SU-DHL-6 (cell line): ENCODE data around the gene PIGS.

Source experiments
- H2AFZ ChIP-seq: fragments of 200-600 bp; sonication (generic); 2 replicates; pipeline ENCODE4 v1.6.1; 2014; ENCODE audit warnings: low read depth, mild to moderate bottlenecking, moderate library complexity, mixed read lengths, antibody characterized with exemption, low read length; ENCODE audit not compliant: severe bottlenecking
- H3F3A ChIP-seq: fragments of 200-600 bp; shearing (Covaris generic); 2 replicates; pipeline ENCODE4 v1.6.0; 2016; ENCODE audit warnings: antibody characterized with exemption, mild to moderate bottlenecking; ENCODE audit not compliant: insufficient read depth
- H3K27ac ChIP-seq: fragments of 200-600 bp; sonication (generic); 2 replicates; pipeline ENCODE4 v1.5.1; 2016; ENCODE audit warnings: low read depth, mild to moderate bottlenecking, low read length, moderate library complexity, mixed read lengths
- H3K27me3 ChIP-seq: fragments of 200-600 bp; sonication (generic), shearing (Covaris generic); 2 replicates; pipeline ENCODE4 v1.6.0; 2014; ENCODE audit warnings: mild to moderate bottlenecking, low read length
- H3K36me3 ChIP-seq: fragments of 200-600 bp; sonication (generic); 2 replicates; pipeline ENCODE4 v1.6.1; 2014; ENCODE audit warnings: mild to moderate bottlenecking, low read length, mixed read lengths
- H3K4me2 ChIP-seq: fragments of 300-600, 200-600 bp; shearing (Covaris generic), sonication (generic); 2 replicates; pipeline ENCODE4 v1.6.0; 2014; ENCODE audit warnings: low read length, low read depth, mild to moderate bottlenecking; ENCODE audit not compliant: poor library complexity, severe bottlenecking
- H3K4me3 ChIP-seq: fragments of 200-600 bp; sonication (generic); 2 replicates; pipeline ENCODE4 v1.5.1; 2014; ENCODE audit warnings: antibody characterized with exemption, low read length, mild to moderate bottlenecking, mixed read lengths; ENCODE audit not compliant: insufficient read depth, poor library complexity, severe bottlenecking
- H3K79me2 ChIP-seq: fragments of 200-600 bp; sonication (generic); 2 replicates; pipeline ENCODE4 v1.6.1; 2014; ENCODE audit warnings: mild to moderate bottlenecking, low read length, moderate library complexity; ENCODE audit not compliant: insufficient read depth
- H3K9ac ChIP-seq: fragments of 200-600 bp; sonication (generic); 2 replicates; pipeline ENCODE4 v1.7.0; 2014; ENCODE audit warnings: mild to moderate bottlenecking, low read length
- H3K9me2 ChIP-seq: fragments of 200-600 bp; sonication (generic); replicated peaks from 2 replicates; pipeline ENCODE4 v1.6.1; 2014; ENCODE audit warnings: low read length; ENCODE audit not compliant: insufficient read depth
- H3K9me3 ChIP-seq: fragments of 200-600 bp; sonication (generic); 2 replicates; pipeline ENCODE4 v1.6.1; 2014; ENCODE audit warnings: low read length, mixed read lengths; ENCODE audit not compliant: insufficient read depth
- H4K20me1 ChIP-seq: fragments of 200-600 bp; sonication (generic); 2 replicates; pipeline ENCODE4 v1.6.1; 2014; ENCODE audit warnings: low read depth, mild to moderate bottlenecking, antibody characterized with exemption, low read length, moderate library complexity, mixed read lengths
- EZH2phosphoT487 ChIP-seq: fragments of 200-600 bp; sonication (generic), shearing (Covaris generic); conservative IDR thresholded peaks from 2 replicates; pipeline ENCODE4 v1.6.1; 2018; ENCODE audit warnings: mild to moderate bottlenecking, antibody characterized with exemption, low read length, moderate library complexity, mixed read lengths
- TF ChIP-seq, protein P1 (sequence below): fragments of 200-600 bp; sonication (generic); IDR thresholded peaks from one replicate; pipeline ENCODE4 v1.5.1; 2017; ENCODE audit warnings: antibody characterized with exemption, mild to moderate bottlenecking, low read length, moderate library complexity; ENCODE audit not compliant: insufficient read depth, poor library complexity, severe bottlenecking

PIGS gene

DNA sequence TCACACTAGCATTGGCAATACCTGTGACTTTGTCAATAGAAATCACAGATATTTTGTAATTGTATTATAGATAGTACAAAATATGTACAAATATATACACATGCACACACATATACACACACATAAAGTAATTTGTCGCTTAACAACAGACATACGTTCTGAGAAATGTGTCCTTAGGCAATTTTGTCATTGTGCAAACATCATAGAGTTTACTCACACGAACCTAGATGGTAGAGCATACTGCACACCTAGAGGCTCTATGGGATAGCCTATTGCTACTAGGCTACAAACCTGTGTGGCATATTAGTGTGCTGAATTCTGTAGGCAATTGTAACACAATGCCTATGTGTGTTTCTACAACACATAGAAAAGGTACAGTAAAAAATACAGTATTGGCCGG lies 29.9 kb downstream of the PIGS start:
- Histone ChIP-seq H3K27ac (no peak overlapping the region), H2AFZ (no peak overlapping the region), H3K79me2 (no peaks in the 10 kb centered on the region), H3K9me3 (no peaks in the 10 kb centered on the region), H3F3A (no peaks in the 10 kb centered on the region), H3K9ac (no peak overlapping the region), H4K20me1 (no peaks in the 10 kb centered on the region), H3K27me3 (no peaks in the 10 kb centered on the region), H3K4me2 (no peak overlapping the region), H3K9me2 (no peaks in the 10 kb centered on the region), H3K36me3 (no peaks in the 10 kb centered on the region), H3K4me3 (no peak overlapping the region)
- TF ChIP-seq EZH2phosphoT487, result no peak
- TF ChIP-seq, protein P1, sequence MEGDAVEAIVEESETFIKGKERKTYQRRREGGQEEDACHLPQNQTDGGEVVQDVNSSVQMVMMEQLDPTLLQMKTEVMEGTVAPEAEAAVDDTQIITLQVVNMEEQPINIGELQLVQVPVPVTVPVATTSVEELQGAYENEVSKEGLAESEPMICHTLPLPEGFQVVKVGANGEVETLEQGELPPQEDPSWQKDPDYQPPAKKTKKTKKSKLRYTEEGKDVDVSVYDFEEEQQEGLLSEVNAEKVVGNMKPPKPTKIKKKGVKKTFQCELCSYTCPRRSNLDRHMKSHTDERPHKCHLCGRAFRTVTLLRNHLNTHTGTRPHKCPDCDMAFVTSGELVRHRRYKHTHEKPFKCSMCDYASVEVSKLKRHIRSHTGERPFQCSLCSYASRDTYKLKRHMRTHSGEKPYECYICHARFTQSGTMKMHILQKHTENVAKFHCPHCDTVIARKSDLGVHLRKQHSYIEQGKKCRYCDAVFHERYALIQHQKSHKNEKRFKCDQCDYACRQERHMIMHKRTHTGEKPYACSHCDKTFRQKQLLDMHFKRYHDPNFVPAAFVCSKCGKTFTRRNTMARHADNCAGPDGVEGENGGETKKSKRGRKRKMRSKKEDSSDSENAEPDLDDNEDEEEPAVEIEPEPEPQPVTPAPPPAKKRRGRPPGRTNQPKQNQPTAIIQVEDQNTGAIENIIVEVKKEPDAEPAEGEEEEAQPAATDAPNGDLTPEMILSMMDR, result no peak

DNA sequence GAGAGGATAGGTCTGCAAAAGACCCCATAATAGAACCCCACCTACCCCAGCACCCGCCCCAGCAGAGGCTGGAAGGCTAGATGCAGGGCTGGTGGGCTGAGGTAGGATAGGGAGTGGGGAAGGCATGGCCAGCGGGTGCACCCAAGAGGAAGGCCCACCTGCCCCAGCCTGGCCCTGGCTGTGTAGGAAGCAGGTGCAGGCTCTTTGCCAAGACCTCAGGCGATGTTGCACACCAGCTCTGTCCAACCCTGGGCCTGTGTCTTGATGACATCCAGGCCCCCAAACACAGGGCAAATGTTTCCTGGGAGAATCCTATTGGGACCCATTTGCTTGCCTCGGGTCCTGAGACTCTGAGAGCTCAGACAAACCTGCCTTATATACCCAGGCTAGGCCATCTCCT lies 31.1 kb downstream of the PIGS start:
- H3K9me2 ChIP-seq, result no peaks in the 10 kb centered on the region
- no peak overlapping the region for H3K4me3 ChIP-seq
- no peaks in the 10 kb centered on the region for H3F3A ChIP-seq
- H3K36me3 ChIP-seq, result no peaks in the 10 kb centered on the region
- no peaks in the 10 kb centered on the region for H3K27me3 ChIP-seq
- H3K27ac ChIP-seq, result no peak overlapping the region
- H3K79me2 ChIP-seq, result no peaks in the 10 kb centered on the region
- no peak overlapping the region for H2AFZ ChIP-seq
- no peak overlapping the region for H3K4me2 ChIP-seq
- TF ChIP-seq, protein P1, result no peak
- TF ChIP-seq EZH2phosphoT487, result no peak
- H4K20me1 ChIP-seq, result no peaks in the 10 kb centered on the region
- H3K9me3 ChIP-seq, result no peaks in the 10 kb centered on the region
- H3K9ac ChIP-seq, result no peak overlapping the region

DNA sequence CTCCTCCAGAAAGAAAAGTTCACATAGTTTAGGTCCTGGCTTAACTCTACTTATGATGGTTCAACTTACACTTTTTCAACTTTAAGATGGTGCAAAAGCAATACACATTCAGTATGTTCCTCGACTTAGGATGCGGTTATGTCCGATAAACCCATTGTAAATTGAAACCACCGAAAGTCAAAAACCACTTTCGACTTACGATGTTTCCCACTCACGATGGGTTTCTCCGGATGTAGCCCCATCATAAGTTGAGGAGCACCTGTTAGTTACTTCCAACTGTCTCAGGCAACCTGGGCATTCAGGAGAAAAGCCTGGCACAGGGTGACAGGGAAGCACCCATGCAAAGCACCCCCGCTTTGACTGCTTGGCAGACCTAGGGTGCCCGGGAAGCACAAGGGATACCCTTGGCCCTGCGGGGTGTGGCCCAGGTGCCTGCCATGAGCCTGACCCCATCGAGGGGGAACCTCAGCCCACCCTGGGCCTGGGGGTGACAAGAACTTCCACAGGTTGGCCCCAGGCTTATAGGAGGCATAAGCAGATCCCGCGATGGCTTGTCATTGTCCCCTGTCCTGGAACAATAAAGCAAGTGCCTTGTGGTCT lies 32.9 kb downstream of the PIGS start:
- H3F3A ChIP-seq, result no peaks in the 10 kb centered on the region
- H3K27me3 ChIP-seq, result no peaks in the 10 kb centered on the region
- H3K9me2 ChIP-seq, result no peaks in the 10 kb centered on the region
- no peak overlapping the region for H3K4me2 ChIP-seq
- H3K4me3 ChIP-seq, result no peak overlapping the region
- no peaks in the 10 kb centered on the region for H3K9me3 ChIP-seq
- H3K9ac ChIP-seq, result no peak overlapping the region
- TF ChIP-seq, protein P1, result no peak
- TF ChIP-seq EZH2phosphoT487, result no peak
- no peak overlapping the region for H3K27ac ChIP-seq
- no peaks in the 10 kb centered on the region for H3K36me3 ChIP-seq
- no peak overlapping the region for H2AFZ ChIP-seq
- no peaks in the 10 kb centered on the region for H4K20me1 ChIP-seq
- H3K79me2 ChIP-seq, result no peaks in the 10 kb centered on the region
